ENCODE data around the gene RPS29. TPM values are rescaled to one million over a fixed set of nuclear protein-coding genes. Genes with fewer than 3 reads are reported as not detected.

The RPS29 gene
- total and polyA plus RNA-seq, 2 donors from 2014 or later, result 1,054 to 2,862 TPM

DNA sequence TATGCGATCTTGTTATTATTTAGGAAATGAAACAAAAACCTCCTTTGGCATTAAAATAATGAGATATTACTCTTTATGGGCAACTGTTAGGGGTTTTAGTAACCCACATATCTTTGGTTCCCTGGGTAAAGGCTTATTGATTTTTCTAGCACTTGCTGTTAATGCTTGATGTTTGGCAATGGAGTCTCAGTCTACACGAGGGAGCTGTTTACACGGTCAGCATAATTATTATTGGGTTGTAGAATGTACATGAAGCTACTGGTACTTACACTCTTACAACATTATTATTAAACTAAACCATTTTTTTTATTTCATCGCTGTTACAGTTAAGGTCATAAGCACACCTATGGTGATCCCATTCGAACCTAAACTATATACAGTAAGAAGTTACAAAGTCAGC lies 12.1 kb downstream of the RPS29 start:
- FAIRE-seq (no peak), DNase-seq (no peak)
- Histone ChIP-seq H3K4me1 (ENCODE audit: control insufficient read depth in 2 of 3, insufficient read depth in 2 of 3, low read depth in 1 of 3, low read length in 3 of 3) (no peaks in the 10 kb centered on the region), H3K36me3 (ENCODE audit: control insufficient read depth in 2 of 3, insufficient read depth in 3 of 3, low read length in 3 of 3) (peaks cover 0 to 20% (median 3%) of the 10 kb centered on the region in 3 donors), H3K9ac (ENCODE audit: low read length in 3 of 3) (no peak overlapping the region), H3K4me3 (ENCODE audit: low read length in 3 of 3) (no peak overlapping the region), H3K9me3 (ENCODE audit: control insufficient read depth in 2 of 3, insufficient read depth in 1 of 3, low read length in 3 of 3) (peaks cover 0 to 3% (median 0%) of the 10 kb centered on the region in 3 donors), H3K27ac (ENCODE audit: low read depth in 2 of 2, low read length in 2 of 2) (no peak overlapping the region), H3K27me3 (ENCODE audit: control insufficient read depth, insufficient read depth, low read length) (no peaks in the 10 kb centered on the region)
- intact Hi-C loops (cut with DNase I), result no loop called here
- TF ChIP-seq, protein P1, sequence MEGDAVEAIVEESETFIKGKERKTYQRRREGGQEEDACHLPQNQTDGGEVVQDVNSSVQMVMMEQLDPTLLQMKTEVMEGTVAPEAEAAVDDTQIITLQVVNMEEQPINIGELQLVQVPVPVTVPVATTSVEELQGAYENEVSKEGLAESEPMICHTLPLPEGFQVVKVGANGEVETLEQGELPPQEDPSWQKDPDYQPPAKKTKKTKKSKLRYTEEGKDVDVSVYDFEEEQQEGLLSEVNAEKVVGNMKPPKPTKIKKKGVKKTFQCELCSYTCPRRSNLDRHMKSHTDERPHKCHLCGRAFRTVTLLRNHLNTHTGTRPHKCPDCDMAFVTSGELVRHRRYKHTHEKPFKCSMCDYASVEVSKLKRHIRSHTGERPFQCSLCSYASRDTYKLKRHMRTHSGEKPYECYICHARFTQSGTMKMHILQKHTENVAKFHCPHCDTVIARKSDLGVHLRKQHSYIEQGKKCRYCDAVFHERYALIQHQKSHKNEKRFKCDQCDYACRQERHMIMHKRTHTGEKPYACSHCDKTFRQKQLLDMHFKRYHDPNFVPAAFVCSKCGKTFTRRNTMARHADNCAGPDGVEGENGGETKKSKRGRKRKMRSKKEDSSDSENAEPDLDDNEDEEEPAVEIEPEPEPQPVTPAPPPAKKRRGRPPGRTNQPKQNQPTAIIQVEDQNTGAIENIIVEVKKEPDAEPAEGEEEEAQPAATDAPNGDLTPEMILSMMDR (IDR thresholded peaks at IDR 0.05; ENCODE audit: borderline replicate concordance, extremely low read depth, insufficient read depth), result no peak

DNA sequence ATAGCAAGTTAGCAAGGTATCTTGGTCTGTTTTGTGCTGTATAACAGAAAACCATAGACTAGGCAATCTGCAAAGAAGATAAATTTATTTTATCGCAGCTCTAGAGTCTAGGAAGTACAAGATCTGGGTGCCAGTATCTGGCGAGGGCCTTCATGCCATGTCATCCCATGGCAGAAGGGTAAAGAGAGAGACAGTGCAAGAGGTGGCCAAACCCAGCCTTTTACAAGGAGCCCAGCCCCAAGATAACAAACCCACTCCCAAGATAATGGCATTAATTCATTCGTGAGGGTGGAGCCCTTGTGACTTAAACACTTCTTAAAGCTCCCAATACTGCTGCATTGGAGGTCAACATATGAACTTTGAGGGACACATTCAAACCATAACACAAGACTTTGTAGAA lies 16.9 kb downstream of the RPS29 start:
- intact Hi-C loops (cut with DNase I), result no loop called here
- no peak overlapping the region for H3K9ac ChIP-seq (ENCODE audit: low read length in 3 of 3)
- no peak overlapping the region for H3K27ac ChIP-seq (ENCODE audit: low read depth in 2 of 2, low read length in 2 of 2)
- FAIRE-seq, result no peak
- DNase-seq, result no peak
- no peaks in the 10 kb centered on the region for H3K36me3 ChIP-seq (ENCODE audit: control insufficient read depth in 2 of 3, insufficient read depth in 3 of 3, low read length in 3 of 3)
- no peaks in the 10 kb centered on the region for H3K4me1 ChIP-seq (ENCODE audit: control insufficient read depth in 2 of 3, insufficient read depth in 2 of 3, low read depth in 1 of 3, low read length in 3 of 3)
- peaks cover 0 to 3% (median 0%) of the 10 kb centered on the region in 3 donors for H3K9me3 ChIP-seq (ENCODE audit: control insufficient read depth in 2 of 3, insufficient read depth in 1 of 3, low read length in 3 of 3)
- no peak overlapping the region for H3K4me3 ChIP-seq (ENCODE audit: low read length in 3 of 3)
- TF ChIP-seq, protein P1 (IDR thresholded peaks at IDR 0.05; ENCODE audit: borderline replicate concordance, extremely low read depth, insufficient read depth), result no peak
- H3K27me3 ChIP-seq (ENCODE audit: control insufficient read depth, insufficient read depth, low read length), result no peaks in the 10 kb centered on the region

DNA sequence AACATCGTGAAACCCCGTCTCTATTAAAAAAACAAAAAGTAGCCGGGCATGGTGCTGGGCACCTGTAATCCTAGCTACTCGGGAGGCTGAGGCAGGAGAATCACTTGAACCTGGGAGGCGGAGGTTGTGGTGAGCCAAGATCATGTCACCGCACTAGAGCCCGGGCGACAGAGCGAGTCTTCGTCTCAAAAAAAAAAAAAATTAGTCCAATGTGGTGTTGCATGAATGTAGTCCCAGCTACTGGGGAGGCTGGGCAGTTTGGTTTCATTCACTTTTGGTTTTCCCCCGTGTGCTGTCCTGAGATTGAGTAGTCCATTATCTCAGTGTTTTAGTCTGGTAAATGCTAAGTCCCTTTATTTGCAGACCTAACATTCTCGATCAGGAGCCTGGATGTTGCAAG lies 19.5 kb downstream of the RPS29 start:
- Histone ChIP-seq H3K9me3 (ENCODE audit: control insufficient read depth in 2 of 3, insufficient read depth in 1 of 3, low read length in 3 of 3) (peaks cover 0 to 3% (median 0%) of the 10 kb centered on the region in 3 donors), H3K9ac (ENCODE audit: low read length in 3 of 3) (no peak overlapping the region), H3K4me1 (ENCODE audit: control insufficient read depth in 2 of 3, insufficient read depth in 2 of 3, low read depth in 1 of 3, low read length in 3 of 3) (no peaks in the 10 kb centered on the region), H3K36me3 (ENCODE audit: control insufficient read depth in 2 of 3, insufficient read depth in 3 of 3, low read length in 3 of 3) (no peaks in the 10 kb centered on the region), H3K4me3 (ENCODE audit: low read length in 3 of 3) (no peak overlapping the region), H3K27ac (ENCODE audit: low read depth in 2 of 2, low read length in 2 of 2) (no peak overlapping the region), H3K27me3 (ENCODE audit: control insufficient read depth, insufficient read depth, low read length) (no peaks in the 10 kb centered on the region)
- intact Hi-C loops (cut with DNase I), result no loop called here
- no peak for FAIRE-seq
- DNase-seq, result no peak
- TF ChIP-seq, protein P1 (IDR thresholded peaks at IDR 0.05; ENCODE audit: borderline replicate concordance, extremely low read depth, insufficient read depth), result no peak
